ENCODE data around the gene GLS2.
"Not testable (repeated sequence)": the region's sequence is repeated elsewhere in the genome, so short reads cannot be mapped to it uniquely, and the experiment has no call there.

The GLS2 gene

GRCh38 chr12:56493409-56494105 is 5.6 kb upstream of the GLS2 start:
- H3K27me3 ChIP-seq (ENCODE audit: control insufficient read depth in 1 of 2, insufficient read depth in 2 of 2, low read length in 2 of 2); H3K4me1 ChIP-seq (ENCODE audit: control insufficient read depth in 1 of 2, insufficient read depth in 2 of 2, low read length in 2 of 2); H3K27ac ChIP-seq (ENCODE audit: low read depth, low read length); H3K4me3 ChIP-seq (ENCODE audit: low read depth in 1 of 2, low read length in 2 of 2); H3K36me3 ChIP-seq (ENCODE audit: control insufficient read depth in 1 of 2, insufficient read depth in 2 of 2, low read length in 2 of 2); H3K9ac ChIP-seq (ENCODE audit: low read depth in 1 of 2, low read length in 2 of 2); H3K9me3 ChIP-seq (ENCODE audit: control insufficient read depth in 1 of 2, low read length in 2 of 2): not testable (repeated sequence)

- Histone ChIP-seq H3K4me1 (ENCODE audit: control insufficient read depth in 1 of 2, insufficient read depth in 2 of 2, low read length in 2 of 2) (peaks cover 12 to 13% of the 10 kb centered on the region in 2 donors), H3K9ac (ENCODE audit: low read depth in 1 of 2, low read length in 2 of 2) (no peak overlapping the region), H3K4me3 (ENCODE audit: low read depth in 1 of 2, low read length in 2 of 2) (no peak overlapping the region), H3K9me3 (ENCODE audit: control insufficient read depth in 1 of 2, low read length in 2 of 2) (no peaks in the 10 kb centered on the region), H3K27me3 (ENCODE audit: control insufficient read depth in 1 of 2, insufficient read depth in 2 of 2, low read length in 2 of 2) (peaks cover 0 to 4% of the 10 kb centered on the region in 2 donors), H3K36me3 (ENCODE audit: control insufficient read depth in 1 of 2, insufficient read depth in 2 of 2, low read length in 2 of 2) (no peaks in the 10 kb centered on the region), H3K27ac (ENCODE audit: low read depth, low read length) (no peak overlapping the region)
These were observed 2.4 kb upstream of the GLS2 start for GRCh38 chr12:56490360-56490759.

- no peak overlapping the region for H3K27ac ChIP-seq (ENCODE audit: low read depth, low read length)
- peak overlapping the region; percentile 43 to 51 for H3K9ac ChIP-seq (ENCODE audit: low read depth in 1 of 2, low read length in 2 of 2)
- H3K9me3 ChIP-seq (ENCODE audit: control insufficient read depth in 1 of 2, low read length in 2 of 2) = no peaks in the 10 kb centered on the region
- H3K36me3 ChIP-seq (ENCODE audit: control insufficient read depth in 1 of 2, insufficient read depth in 2 of 2, low read length in 2 of 2) = no peaks in the 10 kb centered on the region
- peak overlapping the region; percentile 58 to 79 for H3K4me3 ChIP-seq (ENCODE audit: low read depth in 1 of 2, low read length in 2 of 2)
- H3K27me3 ChIP-seq (ENCODE audit: control insufficient read depth in 1 of 2, insufficient read depth in 2 of 2, low read length in 2 of 2) = peaks cover 0 to 4% of the 10 kb centered on the region in 2 donors
- H3K4me1 ChIP-seq (ENCODE audit: control insufficient read depth in 1 of 2, insufficient read depth in 2 of 2, low read length in 2 of 2) = peaks cover 12 to 13% of the 10 kb centered on the region in 2 donors
These were observed 417 bp downstream of the GLS2 start for GRCh38 chr12:56487448-56488040.

GRCh38 chr12:56486694-56487093 is 1.3 kb downstream of the GLS2 start:
- Histone ChIP-seq H3K36me3 (ENCODE audit: control insufficient read depth in 1 of 2, insufficient read depth in 2 of 2, low read length in 2 of 2) (no peaks in the 10 kb centered on the region), H3K9ac (ENCODE audit: low read depth in 1 of 2, low read length in 2 of 2) (no peak overlapping the region), H3K4me1 (ENCODE audit: control insufficient read depth in 1 of 2, insufficient read depth in 2 of 2, low read length in 2 of 2) (peaks cover 12 to 13% of the 10 kb centered on the region in 2 donors), H3K27me3 (ENCODE audit: control insufficient read depth in 1 of 2, insufficient read depth in 2 of 2, low read length in 2 of 2) (peaks cover 0 to 4% of the 10 kb centered on the region in 2 donors), H3K4me3 (ENCODE audit: low read depth in 1 of 2, low read length in 2 of 2) (no peak overlapping the region), H3K27ac (ENCODE audit: low read depth, low read length) (no peak overlapping the region), H3K9me3 (ENCODE audit: control insufficient read depth in 1 of 2, low read length in 2 of 2) (no peaks in the 10 kb centered on the region)

- Histone ChIP-seq H3K27ac (ENCODE audit: low read depth, low read length) (no peak overlapping the region), H3K4me3 (ENCODE audit: low read depth in 1 of 2, low read length in 2 of 2) (no peak overlapping the region), H3K4me1 (ENCODE audit: control insufficient read depth in 1 of 2, insufficient read depth in 2 of 2, low read length in 2 of 2) (peaks cover 12 to 13% of the 10 kb centered on the region in 2 donors), H3K27me3 (ENCODE audit: control insufficient read depth in 1 of 2, insufficient read depth in 2 of 2, low read length in 2 of 2) (no peaks in the 10 kb centered on the region), H3K9me3 (ENCODE audit: control insufficient read depth in 1 of 2, low read length in 2 of 2) (no peaks in the 10 kb centered on the region), H3K36me3 (ENCODE audit: control insufficient read depth in 1 of 2, insufficient read depth in 2 of 2, low read length in 2 of 2) (no peaks in the 10 kb centered on the region), H3K9ac (ENCODE audit: low read depth in 1 of 2, low read length in 2 of 2) (no peak overlapping the region)
These were observed 3.4 kb downstream of the GLS2 start for GRCh38 chr12:56484566-56484965.

- Histone ChIP-seq H3K36me3 (ENCODE audit: control insufficient read depth in 1 of 2, insufficient read depth in 2 of 2, low read length in 2 of 2) (peaks cover 0 to 1% of the 10 kb centered on the region in 2 donors), H3K9ac (ENCODE audit: low read depth in 1 of 2, low read length in 2 of 2) (no peak overlapping the region), H3K4me3 (ENCODE audit: low read depth in 1 of 2, low read length in 2 of 2) (no peak overlapping the region), H3K4me1 (ENCODE audit: control insufficient read depth in 1 of 2, insufficient read depth in 2 of 2, low read length in 2 of 2) (no peaks in the 10 kb centered on the region), H3K9me3 (ENCODE audit: control insufficient read depth in 1 of 2, low read length in 2 of 2) (no peaks in the 10 kb centered on the region), H3K27me3 (ENCODE audit: control insufficient read depth in 1 of 2, insufficient read depth in 2 of 2, low read length in 2 of 2) (no peaks in the 10 kb centered on the region), H3K27ac (ENCODE audit: low read depth, low read length) (no peak overlapping the region)
These were observed 8.3 kb downstream of the GLS2 start for GRCh38 chr12:56479625-56480024.

GRCh38 chr12:56477521-56478225 is 10.3 kb downstream of the GLS2 start:
- Histone ChIP-seq H3K4me1 (ENCODE audit: control insufficient read depth in 1 of 2, insufficient read depth in 2 of 2, low read length in 2 of 2) (no peaks in the 10 kb centered on the region), H3K36me3 (ENCODE audit: control insufficient read depth in 1 of 2, insufficient read depth in 2 of 2, low read length in 2 of 2) (peaks cover 0 to 11% of the 10 kb centered on the region in 2 donors), H3K27me3 (ENCODE audit: control insufficient read depth in 1 of 2, insufficient read depth in 2 of 2, low read length in 2 of 2) (no peaks in the 10 kb centered on the region), H3K9ac (ENCODE audit: low read depth in 1 of 2, low read length in 2 of 2) (no peak overlapping the region), H3K9me3 (ENCODE audit: control insufficient read depth in 1 of 2, low read length in 2 of 2) (no peaks in the 10 kb centered on the region), H3K4me3 (ENCODE audit: low read depth in 1 of 2, low read length in 2 of 2) (no peak overlapping the region), H3K27ac (ENCODE audit: low read depth, low read length) (no peak overlapping the region)

- H3K9me3 ChIP-seq (ENCODE audit: control insufficient read depth in 1 of 2, low read length in 2 of 2) = no peaks in the 10 kb centered on the region
- no peak overlapping the region for H3K4me3 ChIP-seq (ENCODE audit: low read depth in 1 of 2, low read length in 2 of 2)
- no peaks in the 10 kb centered on the region for H3K27me3 ChIP-seq (ENCODE audit: control insufficient read depth in 1 of 2, insufficient read depth in 2 of 2, low read length in 2 of 2)
- no peak overlapping the region for H3K27ac ChIP-seq (ENCODE audit: low read depth, low read length)
- H3K36me3 ChIP-seq (ENCODE audit: control insufficient read depth in 1 of 2, insufficient read depth in 2 of 2, low read length in 2 of 2) = peaks cover 0 to 11% of the 10 kb centered on the region in 2 donors
- H3K4me1 ChIP-seq (ENCODE audit: control insufficient read depth in 1 of 2, insufficient read depth in 2 of 2, low read length in 2 of 2) = no peaks in the 10 kb centered on the region
- no peak overlapping the region for H3K9ac ChIP-seq (ENCODE audit: low read depth in 1 of 2, low read length in 2 of 2)
These were observed 11.0 kb downstream of the GLS2 start for GRCh38 chr12:56476972-56477432.

GRCh38 chr12:56476143-56476542 is 11.8 kb downstream of the GLS2 start:
- H3K9me3 ChIP-seq (ENCODE audit: control insufficient read depth in 1 of 2, low read length in 2 of 2) = no peaks in the 10 kb centered on the region
- no peaks in the 10 kb centered on the region for H3K27me3 ChIP-seq (ENCODE audit: control insufficient read depth in 1 of 2, insufficient read depth in 2 of 2, low read length in 2 of 2)
- no peak overlapping the region for H3K27ac ChIP-seq (ENCODE audit: low read depth, low read length)
- H3K36me3 ChIP-seq (ENCODE audit: control insufficient read depth in 1 of 2, insufficient read depth in 2 of 2, low read length in 2 of 2) = peaks cover 0 to 13% of the 10 kb centered on the region in 2 donors
- no peak overlapping the region for H3K9ac ChIP-seq (ENCODE audit: low read depth in 1 of 2, low read length in 2 of 2)
- H3K4me3 ChIP-seq (ENCODE audit: low read depth in 1 of 2, low read length in 2 of 2) = no peak overlapping the region
- H3K4me1 ChIP-seq (ENCODE audit: control insufficient read depth in 1 of 2, insufficient read depth in 2 of 2, low read length in 2 of 2) = no peaks in the 10 kb centered on the region

GRCh38 chr12:56474389-56474788 is 13.6 kb downstream of the GLS2 start:
- Histone ChIP-seq H3K36me3 (ENCODE audit: control insufficient read depth in 1 of 2, insufficient read depth in 2 of 2, low read length in 2 of 2) (peaks cover 0 to 17% of the 10 kb centered on the region in 2 donors), H3K4me1 (ENCODE audit: control insufficient read depth in 1 of 2, insufficient read depth in 2 of 2, low read length in 2 of 2) (peaks cover 5 to 7% of the 10 kb centered on the region in 2 donors), H3K9me3 (ENCODE audit: control insufficient read depth in 1 of 2, low read length in 2 of 2) (no peaks in the 10 kb centered on the region), H3K9ac (ENCODE audit: low read depth in 1 of 2, low read length in 2 of 2) (no peak overlapping the region), H3K4me3 (ENCODE audit: low read depth in 1 of 2, low read length in 2 of 2) (no peak overlapping the region), H3K27me3 (ENCODE audit: control insufficient read depth in 1 of 2, insufficient read depth in 2 of 2, low read length in 2 of 2) (no peaks in the 10 kb centered on the region), H3K27ac (ENCODE audit: low read depth, low read length) (no peak overlapping the region)

All from duodenal mucosa (tissue), 2 donors.